DND-41 (cell line): ENCODE data around the gene FOXI1.

Experiments used
- ATAC-seq: fragments of 200-7000 bp; cut with Tn5 transposase; 3 replicates; pipeline ENCODE4 v1.9.1; 2021; ENCODE audit warnings: low read depth; ENCODE audit not compliant: insufficient read depth
- DNase-seq: peaks from one replicate; pipeline ENCODE4 v3.0.0-alpha.2; 2020
- H2AFZ ChIP-seq: 2 replicates; pipeline ENCODE4 v1.6.0; 2012; ENCODE audit warnings: low read depth, low read length
- H3K27ac ChIP-seq: 2 replicates; pipeline ENCODE4 v1.5.1; 2012; ENCODE audit warnings: low read length, inconsistent platforms
- H3K27me3 ChIP-seq: fragments of 200-600 bp; sonication (generic); 2 replicates; pipeline ENCODE4 v1.6.0; 2012; ENCODE audit warnings: low read length, mild to moderate bottlenecking, inconsistent platforms; ENCODE audit not compliant: insufficient read depth, poor library complexity
- H3K36me3 ChIP-seq: 2 replicates; pipeline ENCODE4 v1.5.1; 2012; ENCODE audit warnings: low read length, inconsistent platforms; ENCODE audit not compliant: insufficient read depth
- H3K4me1 ChIP-seq: 2 replicates; pipeline ENCODE4 v1.5.1; 2012; ENCODE audit warnings: mild to moderate bottlenecking, low read length; ENCODE audit not compliant: insufficient read depth
- H3K4me2 ChIP-seq: 2 replicates; pipeline ENCODE4 v1.6.0; 2012; ENCODE audit warnings: mild to moderate bottlenecking, moderate library complexity, low read length, inconsistent platforms; ENCODE audit not compliant: insufficient read depth
- H3K4me3 ChIP-seq, 2 experiments: fragments of 200-600 bp in 1 of 2; shearing (Covaris generic) in 1 of 2; 2 replicates each; pipeline ENCODE4 v1.5.1; 2012 to 2016; ENCODE audit warnings: inconsistent platforms in 2 of 2, low read length in 2 of 2, mild to moderate bottlenecking in 2 of 2, low read depth in 1 of 2, moderate library complexity in 1 of 2
- H3K79me2 ChIP-seq: 2 replicates; pipeline ENCODE4 v1.6.0; 2012; ENCODE audit warnings: low read length, inconsistent platforms; ENCODE audit not compliant: insufficient read depth
- H3K9ac ChIP-seq: 2 replicates; pipeline ENCODE4 v1.6.0; 2012; ENCODE audit warnings: low read depth, mild to moderate bottlenecking, inconsistent platforms, low read length, moderate library complexity
- H3K9me3 ChIP-seq: 2 replicates; pipeline ENCODE4 v1.5.1; 2012; ENCODE audit warnings: low read length, moderate library complexity, mild to moderate bottlenecking, inconsistent platforms; ENCODE audit not compliant: insufficient read depth, severe bottlenecking
- H4K20me1 ChIP-seq: 2 replicates; pipeline ENCODE4 v1.6.0; 2012; ENCODE audit warnings: low read length; ENCODE audit not compliant: insufficient read depth
- EZH2 ChIP-seq: IDR thresholded peaks from 3 replicates; pipeline ENCODE4 v1.6.1; 2012; ENCODE audit warnings: borderline replicate concordance, low read depth, mild to moderate bottlenecking, moderate library complexity, low read length, inconsistent platforms; ENCODE audit not compliant: severe bottlenecking
- TF ChIP-seq, protein P1 (sequence below): IDR thresholded peaks from 2 replicates; pipeline ENCODE4 v1.5.1; 2012; ENCODE audit warnings: borderline replicate concordance, low read length, moderate library complexity, mild to moderate bottlenecking; ENCODE audit not compliant: poor library complexity, severe bottlenecking; ENCODE audit errors: extremely low read depth

FOXI1 gene

DNA sequence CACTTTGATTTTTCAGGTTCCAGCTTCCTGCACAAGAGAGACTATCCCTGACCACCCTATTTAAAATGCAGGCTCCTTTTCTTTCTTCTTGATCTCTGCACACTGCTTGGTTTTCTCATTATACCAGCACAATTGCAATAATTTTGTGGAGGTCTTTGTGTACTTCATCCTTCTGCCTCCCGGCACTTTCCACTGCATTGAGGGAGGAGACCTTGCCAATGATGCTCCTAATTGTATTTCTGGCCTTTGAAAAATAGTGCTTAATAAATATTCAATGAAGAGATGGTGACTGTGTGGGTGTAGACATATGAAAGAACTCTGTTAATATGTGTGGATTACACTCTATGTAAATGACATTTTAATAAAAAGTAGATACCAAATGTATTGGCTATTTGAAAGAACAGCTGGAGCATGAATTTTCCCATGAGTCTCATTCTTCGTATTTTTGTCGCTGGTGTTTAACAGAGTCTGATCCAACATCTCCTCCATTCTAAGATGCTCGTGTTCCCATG lies 42.1 kb downstream of the FOXI1 start:
- no peaks in the 10 kb centered on the region for H3K27me3 ChIP-seq
- H3K9me3 ChIP-seq, result no peaks in the 10 kb centered on the region
- no peak overlapping the region for H3K27ac ChIP-seq
- no peaks in the 10 kb centered on the region for H3K36me3 ChIP-seq
- H2AFZ ChIP-seq, result no peak overlapping the region
- ATAC-seq, result no peak
- H3K79me2 ChIP-seq, result no peaks in the 10 kb centered on the region
- H4K20me1 ChIP-seq, result no peaks in the 10 kb centered on the region
- DNase-seq, result no peak
- TF ChIP-seq EZH2, result no peak
- TF ChIP-seq, protein P1, sequence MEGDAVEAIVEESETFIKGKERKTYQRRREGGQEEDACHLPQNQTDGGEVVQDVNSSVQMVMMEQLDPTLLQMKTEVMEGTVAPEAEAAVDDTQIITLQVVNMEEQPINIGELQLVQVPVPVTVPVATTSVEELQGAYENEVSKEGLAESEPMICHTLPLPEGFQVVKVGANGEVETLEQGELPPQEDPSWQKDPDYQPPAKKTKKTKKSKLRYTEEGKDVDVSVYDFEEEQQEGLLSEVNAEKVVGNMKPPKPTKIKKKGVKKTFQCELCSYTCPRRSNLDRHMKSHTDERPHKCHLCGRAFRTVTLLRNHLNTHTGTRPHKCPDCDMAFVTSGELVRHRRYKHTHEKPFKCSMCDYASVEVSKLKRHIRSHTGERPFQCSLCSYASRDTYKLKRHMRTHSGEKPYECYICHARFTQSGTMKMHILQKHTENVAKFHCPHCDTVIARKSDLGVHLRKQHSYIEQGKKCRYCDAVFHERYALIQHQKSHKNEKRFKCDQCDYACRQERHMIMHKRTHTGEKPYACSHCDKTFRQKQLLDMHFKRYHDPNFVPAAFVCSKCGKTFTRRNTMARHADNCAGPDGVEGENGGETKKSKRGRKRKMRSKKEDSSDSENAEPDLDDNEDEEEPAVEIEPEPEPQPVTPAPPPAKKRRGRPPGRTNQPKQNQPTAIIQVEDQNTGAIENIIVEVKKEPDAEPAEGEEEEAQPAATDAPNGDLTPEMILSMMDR, result no peak
- no peak overlapping the region for H3K4me2 ChIP-seq
- H3K9ac ChIP-seq, result no peak overlapping the region
- H3K4me3 ChIP-seq, result no peak overlapping the region
- H3K4me1 ChIP-seq, result no peaks in the 10 kb centered on the region

DNA sequence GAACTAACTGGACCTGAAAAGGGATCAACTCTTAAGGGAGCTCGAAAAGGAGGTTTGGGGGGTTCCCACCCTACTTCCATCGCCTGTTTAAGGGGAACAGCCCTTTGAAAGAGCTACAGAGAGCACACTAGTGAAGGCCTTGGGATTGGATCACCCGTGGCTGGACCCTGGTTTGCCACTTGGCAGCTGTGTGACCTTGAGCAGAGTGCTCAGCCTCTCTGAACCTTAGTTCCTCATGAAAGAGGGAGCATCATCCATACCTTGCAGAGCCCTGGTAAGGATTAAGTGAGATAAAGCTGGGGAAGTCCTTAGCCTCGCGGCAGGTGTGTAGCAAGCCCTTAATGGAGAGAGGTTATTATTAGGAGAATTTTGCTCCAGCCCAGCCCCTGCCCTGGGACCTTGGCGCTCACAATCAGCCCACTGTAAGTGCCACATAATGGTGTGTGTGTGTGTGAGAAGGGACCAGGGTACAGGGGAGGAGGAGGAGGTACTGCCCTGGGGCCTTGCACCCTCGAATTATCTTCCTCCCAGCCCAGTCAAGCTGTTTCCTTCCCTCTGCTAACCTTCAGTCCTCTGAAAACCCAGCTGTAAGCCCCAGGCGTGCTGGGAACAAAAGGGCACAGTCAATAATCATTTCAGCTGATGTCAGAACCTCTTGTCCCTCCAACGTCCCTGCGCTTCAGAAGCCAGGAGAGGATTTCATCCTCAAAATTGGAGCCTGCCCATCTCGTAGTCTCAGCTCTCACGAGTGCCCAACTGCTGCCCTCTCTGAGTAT lies 42.9 kb downstream of the FOXI1 start:
- no peak for ATAC-seq
- DNase-seq, result no peak
- no peaks in the 10 kb centered on the region for H3K4me1 ChIP-seq
- no peak overlapping the region for H3K27ac ChIP-seq
- no peaks in the 10 kb centered on the region for H3K36me3 ChIP-seq
- no peak overlapping the region for H3K9ac ChIP-seq
- H4K20me1 ChIP-seq, result no peaks in the 10 kb centered on the region
- no peak overlapping the region for H3K4me2 ChIP-seq
- no peaks in the 10 kb centered on the region for H3K9me3 ChIP-seq
- TF ChIP-seq, protein P1, result no peak
- no peak for TF ChIP-seq EZH2
- no peaks in the 10 kb centered on the region for H3K27me3 ChIP-seq
- H3K79me2 ChIP-seq, result no peaks in the 10 kb centered on the region
- H3K4me3 ChIP-seq, result no peak overlapping the region
- H2AFZ ChIP-seq, result no peak overlapping the region

DNA sequence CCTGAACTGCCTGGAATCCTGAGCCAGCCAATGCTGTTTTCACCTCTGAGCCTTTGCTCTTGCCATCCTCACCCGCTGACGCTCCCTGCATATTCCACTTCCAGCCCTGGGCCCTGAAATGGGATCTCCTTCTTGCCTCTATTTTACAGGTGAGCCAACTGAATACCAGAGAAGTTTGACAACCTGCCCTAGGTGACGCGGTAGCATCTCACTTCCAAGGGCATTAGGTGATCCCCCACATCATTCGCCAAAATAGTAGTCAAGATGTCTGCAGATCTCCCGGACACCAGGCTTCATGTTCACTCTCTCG lies 43.5 kb downstream of the FOXI1 start:
- Histone ChIP-seq H3K27me3 (no peaks in the 10 kb centered on the region), H3K36me3 (no peaks in the 10 kb centered on the region), H3K9ac (no peak overlapping the region), H3K4me3 (no peak overlapping the region), H3K79me2 (no peaks in the 10 kb centered on the region), H3K27ac (no peak overlapping the region), H3K9me3 (no peaks in the 10 kb centered on the region), H2AFZ (no peak overlapping the region), H4K20me1 (no peaks in the 10 kb centered on the region), H3K4me1 (no peaks in the 10 kb centered on the region), H3K4me2 (no peak overlapping the region)
- ATAC-seq (no peak), DNase-seq (no peak)
- TF ChIP-seq, protein P1, result no peak
- no peak for TF ChIP-seq EZH2

DNA sequence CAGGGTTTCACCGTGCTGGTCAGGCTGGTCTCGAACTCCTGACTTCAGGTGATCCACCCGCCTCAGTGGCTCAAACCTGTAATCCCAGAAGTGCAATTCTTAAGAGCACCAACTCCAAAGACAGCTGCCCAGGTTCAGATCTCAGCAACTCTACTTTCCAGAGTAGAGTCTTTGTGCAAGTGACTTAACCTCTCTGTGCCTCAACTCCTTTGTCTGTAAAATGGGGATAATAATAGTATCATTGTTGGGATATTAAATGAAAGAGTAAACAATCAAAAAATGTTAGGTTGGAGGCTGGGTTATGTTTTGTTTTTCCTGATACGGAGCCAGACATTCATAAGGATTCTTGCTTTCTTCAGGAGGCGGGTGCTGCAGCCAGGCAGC lies 45.0 kb downstream of the FOXI1 start:
- Histone ChIP-seq H3K9ac (no peak overlapping the region), H4K20me1 (no peaks in the 10 kb centered on the region), H2AFZ (no peak overlapping the region), H3K4me3 (no peak overlapping the region), H3K4me1 (no peaks in the 10 kb centered on the region), H3K79me2 (no peaks in the 10 kb centered on the region), H3K4me2 (no peak overlapping the region), H3K36me3 (no peaks in the 10 kb centered on the region), H3K27me3 (no peaks in the 10 kb centered on the region), H3K27ac (no peak overlapping the region), H3K9me3 (no peaks in the 10 kb centered on the region)
- ATAC-seq, result no peak
- no peak for DNase-seq
- TF ChIP-seq EZH2, result no peak
- TF ChIP-seq, protein P1, result no peak
